H1 (cell line): Measurements from ENCODE around the gene XK. TPM values are rescaled to one million over a fixed set of nuclear protein-coding genes. Genes with fewer than 3 reads are reported as not detected.

Source experiments
- CTCF ChIA-PET: fragments of 300-600 bp; sonication (Branson Sonifier 250); formaldehyde crosslinking; loops from one replicate; lab custom pipeline; 2021; ENCODE audit not compliant: partially characterized antibody; lab: Charles Lee
- POLR2A ChIA-PET: fragments of 300-600 bp; sonication (Branson Sonifier 250); formaldehyde crosslinking; loops from one replicate; lab custom pipeline; 2021; ENCODE audit warnings: inconsistent platforms; ENCODE audit not compliant: partially characterized antibody; lab: Charles Lee
- DNase-seq, 2 experiments: peaks; one replicate each; pipeline versions ENCODE4 v3.0.0 to v3.0.0-alpha.2; 2010 to 2022; ENCODE audit warnings: low spot score in 2 of 2, low read depth in 1 of 2, mixed read lengths in 1 of 2
- FAIRE-seq: peaks from 2 replicates; lab custom pipeline; 2011; peaks lifted over from hg19 to GRCh38; lab: Jason Lieb, UNC
- H2AFZ ChIP-seq: 2 replicates; pipeline ENCODE4 v1.8.1; 2012; ENCODE audit warnings: low read length, inconsistent platforms
- H2AK5ac ChIP-seq: 2 replicates; pipeline ENCODE4 v1.6.1; 2013; ENCODE audit warnings: low read depth, low read length
- H2BK120ac ChIP-seq: replicated peaks from 2 replicates; pipeline ENCODE3; 2013; ENCODE audit warnings: low read depth, low read length, inconsistent platforms
- H2BK12ac ChIP-seq: 2 replicates; pipeline ENCODE4 v1.6.1; 2013; ENCODE audit warnings: low read depth, low read length
- H2BK15ac ChIP-seq: 2 replicates; pipeline ENCODE4 v1.6.1; 2013; ENCODE audit warnings: low read length
- H2BK20ac ChIP-seq: 2 replicates; pipeline ENCODE4 v1.6.1; 2013; ENCODE audit warnings: low read length
- H2BK5ac ChIP-seq: 2 replicates; pipeline ENCODE4 v1.6.1; 2013; ENCODE audit warnings: low read depth, low read length
- H3K14ac ChIP-seq: 2 replicates; pipeline ENCODE4 v1.6.1; 2013; ENCODE audit warnings: inconsistent platforms; ENCODE audit not compliant: insufficient read length
- H3K18ac ChIP-seq: 2 replicates; pipeline ENCODE4 v1.6.1; 2013; ENCODE audit warnings: low read length; ENCODE audit errors: extremely low read depth
- H3K23ac ChIP-seq: 2 replicates; pipeline ENCODE4 v1.6.1; 2013; ENCODE audit warnings: inconsistent platforms; ENCODE audit not compliant: insufficient read length
- H3K23me2 ChIP-seq: 2 replicates; pipeline ENCODE4 v1.6.1; 2013; ENCODE audit warnings: low read depth, low read length
- H3K27ac ChIP-seq: 2 replicates; pipeline ENCODE4 v1.6.1; 2011; ENCODE audit warnings: low read depth, low read length, inconsistent platforms
- H3K27me3 ChIP-seq, 4 experiments: replicated peaks in 1 of 4; 1 replicate in 1 of 4; 2 replicates in 3 of 4; pipeline versions ENCODE4 v1.6.1 to v1.8.1; 2011 to 2013; ENCODE audit warnings: low read length in 3 of 4, mild to moderate bottlenecking in 3 of 4, inconsistent platforms in 2 of 4, mixed read lengths in 2 of 4, moderate library complexity in 1 of 4; ENCODE audit not compliant: control insufficient read depth in 3 of 4, insufficient read depth in 3 of 4; ENCODE audit errors: extremely low read depth in 1 of 4
- H3K36me3 ChIP-seq, 4 experiments: 2 replicates each; pipeline versions ENCODE4 v1.6.1 to v1.8.1; 2011 to 2013; ENCODE audit warnings: mild to moderate bottlenecking in 4 of 4, low read length in 3 of 4, moderate library complexity in 2 of 4, control low read depth in 1 of 4, inconsistent platforms in 1 of 4; ENCODE audit not compliant: insufficient read depth in 4 of 4, control insufficient read depth in 2 of 4
- H3K4ac ChIP-seq: replicated peaks from 2 replicates; pipeline ENCODE3; 2013; ENCODE audit warnings: low read length, low read depth, mixed read lengths, inconsistent platforms; ENCODE audit not compliant: insufficient read length
- H3K4me1 ChIP-seq, 4 experiments: replicated peaks in 1 of 4; 1 replicate in 1 of 4; 2 replicates in 3 of 4; pipeline versions ENCODE4 v1.6.1 to v1.8.1; 2011 to 2013; ENCODE audit warnings: low read length in 3 of 4, inconsistent platforms in 2 of 4, mixed read lengths in 1 of 4; ENCODE audit not compliant: insufficient read depth in 4 of 4, control insufficient read depth in 3 of 4
- H3K4me2 ChIP-seq, 2 experiments: 2 replicates each; pipeline versions ENCODE4 v1.6.1 to v1.8.1; 2011 to 2013; ENCODE audit warnings: low read depth in 2 of 2, low read length in 2 of 2, control low read depth in 1 of 2, inconsistent platforms in 1 of 2, mild to moderate bottlenecking in 1 of 2; ENCODE audit not compliant: insufficient read depth in 1 of 2
- H3K4me3 ChIP-seq, 4 experiments: fragments of 200-600, 300-600 bp in 1 of 4; sonication (generic), shearing (Covaris generic), sonication (Bioruptor Twin) in 1 of 4; 2 replicates each; pipeline versions ENCODE4 v1.5.1 to v1.8.1; 2011 to 2016; ENCODE audit warnings: low read length in 4 of 4, low read depth in 3 of 4, control low read depth in 2 of 4, inconsistent platforms in 2 of 4, mild to moderate bottlenecking in 2 of 4, mixed read lengths in 1 of 4, moderate library complexity in 1 of 4; ENCODE audit not compliant: insufficient read depth in 2 of 4; ENCODE audit errors: extremely low read depth in 1 of 4
- H3K56ac ChIP-seq: replicated peaks from 2 replicates; pipeline ENCODE3; 2013; ENCODE audit warnings: low read depth, mild to moderate bottlenecking, mixed read lengths, low read length, inconsistent platforms; ENCODE audit not compliant: insufficient read length
- H3K79me1 ChIP-seq: 2 replicates; pipeline ENCODE4 v1.6.1; 2013; ENCODE audit warnings: low read depth, low read length, control low read depth
- H3K79me2 ChIP-seq, 2 experiments: 2 replicates each; pipeline versions ENCODE4 v1.6.1 to v1.8.1; 2012 to 2013; ENCODE audit warnings: low read length in 2 of 2, mild to moderate bottlenecking in 2 of 2, inconsistent platforms in 1 of 2; ENCODE audit not compliant: insufficient read depth in 2 of 2, control insufficient read depth in 1 of 2
- H3K9ac ChIP-seq, 4 experiments: replicated peaks in 1 of 4; 1 replicate in 1 of 4; 2 replicates in 3 of 4; pipeline versions ENCODE4 v1.6.1 to v1.8.1; 2011 to 2013; ENCODE audit warnings: low read depth in 3 of 4, low read length in 3 of 4, control low read depth in 2 of 4, mild to moderate bottlenecking in 2 of 4, moderate library complexity in 2 of 4, inconsistent platforms in 1 of 4; ENCODE audit errors: extremely low read depth in 1 of 4
- H3K9me3 ChIP-seq, 2 experiments: 2 replicates each; pipeline versions ENCODE4 v1.6.1 to v1.8.1; 2012 to 2013; ENCODE audit warnings: mild to moderate bottlenecking in 2 of 2, moderate library complexity in 2 of 2, control low read depth in 1 of 2, inconsistent platforms in 1 of 2, low read depth in 1 of 2, low read length in 1 of 2, mixed read lengths in 1 of 2; ENCODE audit not compliant: insufficient read depth in 2 of 2
- H4K20me1 ChIP-seq, 2 experiments: replicated peaks in 1 of 2; 2 replicates each; pipeline versions ENCODE3 to v1.8.1; 2011 to 2013; ENCODE audit warnings: inconsistent platforms in 2 of 2, low read length in 2 of 2, mild to moderate bottlenecking in 1 of 2; ENCODE audit not compliant: insufficient read depth in 2 of 2, control insufficient read depth in 1 of 2
- H4K5ac ChIP-seq: 2 replicates; pipeline ENCODE4 v1.6.1; 2013; ENCODE audit warnings: low read length, low read depth, mixed read lengths, inconsistent platforms; ENCODE audit not compliant: insufficient read length
- H4K8ac ChIP-seq: 2 replicates; pipeline ENCODE4 v1.8.0; 2013; ENCODE audit warnings: mild to moderate bottlenecking, moderate library complexity, low read length, inconsistent platforms; ENCODE audit not compliant: insufficient read depth; ENCODE audit errors: extremely low read depth
- H4K91ac ChIP-seq: replicated peaks from 2 replicates; pipeline ENCODE3; 2013; ENCODE audit warnings: low read length, mixed read lengths, inconsistent platforms; ENCODE audit not compliant: insufficient read length
- CHD1 ChIP-seq: IDR thresholded peaks from 2 replicates; pipeline ENCODE4 v1.6.1; 2012; ENCODE audit warnings: low read depth, low read length, improper control_type of control experiment
- EGR1 ChIP-seq: IDR thresholded peaks from 2 replicates; pipeline ENCODE4 v1.6.1; 2011; ENCODE audit warnings: low read depth, low read length, borderline replicate concordance
- KDM4A ChIP-seq: IDR thresholded peaks from one replicate; pipeline ENCODE4 v1.7.1; 2012; ENCODE audit warnings: low read depth, mild to moderate bottlenecking, moderate library complexity, low read length, inconsistent platforms; ENCODE audit not compliant: severe bottlenecking
- polyA plus RNA-seq, 7 experiments: library from polyadenylated mRNA; depleted of rRNA in 3 of 7; stranded (reverse) in 5 of 7; unstranded in 2 of 7; fragments of >200 nt in 5 of 7; fragments of 200-250 nt in 2 of 7; gene quantifications; 1 replicate in 5 of 7; 2 replicates in 1 of 7; 4 replicates in 1 of 7; pipeline versions ENCODE4 v1.2.1 to v1.2.3, GENCODE V29; 2011 to 2013; ENCODE audit warnings: missing spikeins in 2 of 7, mixed read lengths in 2 of 7
- total RNA-seq: library from RNA; stranded (reverse); fragmentation: NEBNext Ultra II Directional; extraction: Animal tissue kit (Norgen Biotek cat#: 25700); gene quantifications from 2 replicates; pipeline ENCODE4 v1.2.1, GENCODE V29; 2021
- TF ChIP-seq, protein P1 (sequence below): IDR thresholded peaks from 2 replicates; pipeline ENCODE4 v1.6.1; 2012; ENCODE audit warnings: low read length, inconsistent platforms

The XK gene
- total and polyA plus RNA-seq, 2 of the 8 experiments (the other 6 are each of a cell fraction or from before 2014, with no cell fraction given): 0.76 to 0.84 TPM

DNA sequence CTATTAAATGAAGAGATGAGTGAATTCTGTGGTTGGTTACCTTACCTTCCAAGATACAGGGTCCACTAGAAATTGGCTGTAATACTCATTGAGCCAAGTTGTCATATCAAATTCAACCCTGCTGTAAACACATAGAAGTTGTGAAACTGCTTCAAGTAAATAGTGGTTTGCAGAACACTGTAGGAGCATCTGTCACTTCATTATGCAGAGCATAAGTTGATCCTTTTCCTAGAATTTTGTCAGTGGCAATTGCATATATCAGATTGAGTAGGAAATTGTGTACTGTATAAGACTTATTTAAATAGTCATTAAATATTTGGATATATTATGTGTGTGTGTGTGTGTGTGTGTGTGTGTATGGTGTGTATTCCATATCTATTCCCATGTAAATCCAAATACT, 8.8 kb upstream of the XK start:
- Histone ChIP-seq H3K23ac (no peak overlapping the region), H2BK20ac (no peak overlapping the region), H2BK5ac (no peak overlapping the region), H3K23me2 (no peaks in the 10 kb centered on the region), H4K5ac (no peak overlapping the region), H3K36me3 (no peaks in the 10 kb centered on the region), H4K91ac (no peak overlapping the region), H2AK5ac (no peak overlapping the region), H3K4ac (no peak overlapping the region), H3K27me3 (no peaks in the 10 kb centered on the region), H3K4me3 (no peak overlapping the region), H3K79me1 (no peaks in the 10 kb centered on the region), H3K9me3 (no peaks in the 10 kb centered on the region), H2AFZ (no peak overlapping the region), H3K4me1 (no peaks in the 10 kb centered on the region), H3K9ac (no peak overlapping the region), H4K20me1 (no peaks in the 10 kb centered on the region), H2BK15ac (no peak overlapping the region), H3K4me2 (no peak overlapping the region), H2BK120ac (no peak overlapping the region), H2BK12ac (no peak overlapping the region), H3K56ac (no peak overlapping the region), H4K8ac (no peak overlapping the region), H3K79me2 (no peaks in the 10 kb centered on the region), H3K18ac (no peak overlapping the region), H3K27ac (no peak overlapping the region), H3K14ac (no peak overlapping the region)
- ChIA-PET CTCF (no interaction called here), POLR2A (no interaction called here)
- DNase-seq (no peak), FAIRE-seq (no peak)
- TF ChIP-seq CHD1: no peak
- TF ChIP-seq, protein P1, sequence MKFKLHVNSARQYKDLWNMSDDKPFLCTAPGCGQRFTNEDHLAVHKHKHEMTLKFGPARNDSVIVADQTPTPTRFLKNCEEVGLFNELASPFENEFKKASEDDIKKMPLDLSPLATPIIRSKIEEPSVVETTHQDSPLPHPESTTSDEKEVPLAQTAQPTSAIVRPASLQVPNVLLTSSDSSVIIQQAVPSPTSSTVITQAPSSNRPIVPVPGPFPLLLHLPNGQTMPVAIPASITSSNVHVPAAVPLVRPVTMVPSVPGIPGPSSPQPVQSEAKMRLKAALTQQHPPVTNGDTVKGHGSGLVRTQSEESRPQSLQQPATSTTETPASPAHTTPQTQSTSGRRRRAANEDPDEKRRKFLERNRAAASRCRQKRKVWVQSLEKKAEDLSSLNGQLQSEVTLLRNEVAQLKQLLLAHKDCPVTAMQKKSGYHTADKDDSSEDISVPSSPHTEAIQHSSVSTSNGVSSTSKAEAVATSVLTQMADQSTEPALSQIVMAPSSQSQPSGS: no peak
- no peak for TF ChIP-seq EGR1
- no peak for TF ChIP-seq KDM4A
